ENCODE measurements around the gene SPAG6. TPM values are rescaled to one million over a fixed set of nuclear protein-coding genes. Genes with fewer than 3 reads are reported as not detected.

The SPAG6 gene
- total and polyA plus RNA-seq, 2 of the 8 experiments (the other 6 are each of a cell fraction or from before 2014, with no cell fraction given), result 0.14 TPM; not detected in 1

GRCh38 chr10:22315455-22316285 lies 29.6 kb upstream of the SPAG6 start (continued):
- TF ChIP-seq USF2 (IDR thresholded peaks at IDR 0.05; ENCODE audit: low read length) (no peak), KDM4A (IDR thresholded peaks at IDR 0.05; ENCODE audit: low read depth, low read length, severe bottlenecking) (peak; percentile 88), TCF12 (IDR thresholded peaks at IDR 0.05; ENCODE audit: low read depth, low read length) (peak; percentile 77), ZNF274 (IDR thresholded peaks at IDR 0.05; ENCODE audit: borderline replicate concordance, extremely low read depth, low read length) (no peak), RAD21 (IDR thresholded peaks at IDR 0.05 in 1 of 2, conservative IDR thresholded peaks at IDR 0.05 in 1 of 2; ENCODE audit: low read depth in 2 of 2, low read length in 2 of 2) (peak in 1 of 2 experiments; percentile 39; a peak in 2 of 4 replicates), ATF2 (IDR thresholded peaks at IDR 0.05; ENCODE audit: low read length) (no peak), TEAD4 (IDR thresholded peaks at IDR 0.05; ENCODE audit: low read depth, low read length) (no peak), TAF1 (IDR thresholded peaks at IDR 0.05; ENCODE audit: low read depth, low read length) (peak; percentile 22; the same call in 1 of the 2 replicates), SAP30 (IDR thresholded peaks at IDR 0.05; ENCODE audit: insufficient read depth, insufficient replicate concordance, low read length) (no peak), E2F6 (IDR thresholded peaks at IDR 0.05) (no peak), SIN3A (conservative IDR thresholded peaks at IDR 0.05 in 1 of 2, IDR thresholded peaks at IDR 0.05 in 1 of 2; ENCODE audit: low read depth in 1 of 2, low read length in 2 of 2) (no peak), YY1 (IDR thresholded peaks at IDR 0.05; ENCODE audit: low read depth, low read length) (0 out of 2 replicates have a peak, but pooled peaks have one; percentile 39), BCL11A (IDR thresholded peaks at IDR 0.05; ENCODE audit: low read depth in 2 of 2, low read length in 2 of 2) (no peak), SUZ12 (IDR thresholded peaks at IDR 0.05; ENCODE audit: low read length) (peak; percentile 80), FOSL1 (IDR thresholded peaks at IDR 0.05; ENCODE audit: insufficient read depth, low read depth, low read length) (no peak), CREB1 (IDR thresholded peaks at IDR 0.05) (no peak), SP4 (IDR thresholded peaks at IDR 0.05; ENCODE audit: low read length) (no peak), BACH1 (IDR thresholded peaks at IDR 0.05; ENCODE audit: low read length) (no peak), CHD2 (IDR thresholded peaks at IDR 0.05; ENCODE audit: low read length) (no peak), KDM1A (IDR thresholded peaks at IDR 0.05; ENCODE audit: borderline replicate concordance, low read length) (no peak), POLR2A (IDR thresholded peaks at IDR 0.05; ENCODE audit: control extremely low read depth in 1 of 2, low read depth in 2 of 2, low read length in 2 of 2) (no peak)

All from H1 (cell line).